ENCODE results near the gene NUCB2. TPM values are rescaled to one million over a fixed set of nuclear protein-coding genes. Genes with fewer than 3 reads are reported as not detected.

NUCB2 gene
- total RNA-seq, 1 experiment from 2014 or later, result 66.6 TPM

- Mint-ChIP-seq H3K4me1 (ENCODE audit: low read depth, unreplicated experiment) (peaks cover 13% of the 10 kb centered on the region), H3K4me3 (ENCODE audit: unreplicated experiment) (no peak overlapping the region), H3K36me3 (ENCODE audit: insufficient read depth, unreplicated experiment) (no peaks in the 10 kb centered on the region), H3K27ac (ENCODE audit: unreplicated experiment) (no peak overlapping the region), H3K9me3 (ENCODE audit: unreplicated experiment) (no peaks in the 10 kb centered on the region), H3K27me3 (ENCODE audit: insufficient read depth, unreplicated experiment) (no peaks in the 10 kb centered on the region)
- no TSS peak for BruUV-seq (replicated peaks)
- H3K36me3 ChIP-seq (ENCODE audit: control insufficient read depth, insufficient read depth, low read length), result no peaks in the 10 kb centered on the region
- DNase-seq, result no peak
- intact Hi-C loops (cut with micrococcal nuclease; ENCODE audit: unreplicated experiment), result no loop called here
- ChIA-PET CTCF (interaction anchor here (0.6 kb wide), 1 partner anchor 311 kb away, joined by 6 read pairs; no protein-coding TSS in a partner anchor), POLR2A (no interaction called here)
- no peaks in the 10 kb centered on the region for H3K27me3 ChIP-seq (replicated peaks; ENCODE audit: control insufficient read depth, insufficient read depth, low read length)
- H3K4me3 ChIP-seq (ENCODE audit: low read depth, low read length), result no peak overlapping the region
- TF ChIP-seq CTCF (IDR thresholded peaks at IDR 0.05; ENCODE audit: insufficient read depth in 1 of 2, low read depth in 1 of 2, low read length in 1 of 2, severe bottlenecking in 1 of 2, unreplicated experiment in 1 of 2), result no peak
- peaks cover 28% of the 10 kb centered on the region for H3K4me1 ChIP-seq
- H3K9me3 ChIP-seq, result no peaks in the 10 kb centered on the region
Measured at GRCh38 chr11:17257196-17257595, 19.3 kb upstream of the NUCB2 start.

- peaks cover 28% of the 10 kb centered on the region for H3K4me1 ChIP-seq
- BruUV-seq (replicated peaks), result no TSS peak
- Mint-ChIP-seq H3K4me1 (ENCODE audit: low read depth, unreplicated experiment) (peaks cover 13% of the 10 kb centered on the region), H3K27me3 (ENCODE audit: insufficient read depth, unreplicated experiment) (no peaks in the 10 kb centered on the region), H3K9me3 (ENCODE audit: unreplicated experiment) (no peaks in the 10 kb centered on the region), H3K36me3 (ENCODE audit: insufficient read depth, unreplicated experiment) (no peaks in the 10 kb centered on the region), H3K27ac (ENCODE audit: unreplicated experiment) (peak overlapping the region; percentile 60), H3K4me3 (ENCODE audit: unreplicated experiment) (no peak overlapping the region)
- intact Hi-C loops (cut with micrococcal nuclease; ENCODE audit: unreplicated experiment), result no loop called here
- no peak for DNase-seq
- no peaks in the 10 kb centered on the region for H3K9me3 ChIP-seq
- H3K4me3 ChIP-seq (ENCODE audit: low read depth, low read length), result no peak overlapping the region
- CTCF ChIA-PET, result interaction anchor here (0.6 to 1.2 kb wide), 2 partner anchors 17 to 128 kb away, joined by 3 to 4 read pairs; partner anchors contain the start of gene NUCB2
- H3K27me3 ChIP-seq (replicated peaks; ENCODE audit: control insufficient read depth, insufficient read depth, low read length), result no peaks in the 10 kb centered on the region
- no peaks in the 10 kb centered on the region for H3K36me3 ChIP-seq (ENCODE audit: control insufficient read depth, insufficient read depth, low read length)
- TF ChIP-seq CTCF (IDR thresholded peaks at IDR 0.05; ENCODE audit: insufficient read depth in 1 of 2, low read depth in 1 of 2, low read length in 1 of 2, severe bottlenecking in 1 of 2, unreplicated experiment in 1 of 2), result no peak
- POLR2A ChIA-PET, result interaction anchor here (0.9 kb wide), 1 partner anchor 50 kb away, joined by 4 read pairs; no protein-coding TSS in a partner anchor
Measured at GRCh38 chr11:17258670-17259069, 17.9 kb upstream of the NUCB2 start.

GRCh38 chr11:17259519-17259918 lies 17.0 kb upstream of the NUCB2 start:
- no peak for TF ChIP-seq CTCF (IDR thresholded peaks at IDR 0.05; ENCODE audit: insufficient read depth in 1 of 2, low read depth in 1 of 2, low read length in 1 of 2, severe bottlenecking in 1 of 2, unreplicated experiment in 1 of 2)
- H3K36me3 ChIP-seq (ENCODE audit: control insufficient read depth, insufficient read depth, low read length), result no peaks in the 10 kb centered on the region
- ChIA-PET POLR2A (no interaction called here), CTCF (no interaction called here)
- Mint-ChIP-seq H3K27ac (ENCODE audit: unreplicated experiment) (no peak overlapping the region), H3K4me1 (ENCODE audit: low read depth, unreplicated experiment) (peaks cover 13% of the 10 kb centered on the region), H3K36me3 (ENCODE audit: insufficient read depth, unreplicated experiment) (no peaks in the 10 kb centered on the region), H3K4me3 (ENCODE audit: unreplicated experiment) (no peak overlapping the region), H3K27me3 (ENCODE audit: insufficient read depth, unreplicated experiment) (no peaks in the 10 kb centered on the region), H3K9me3 (ENCODE audit: unreplicated experiment) (no peaks in the 10 kb centered on the region)
- no peaks in the 10 kb centered on the region for H3K27me3 ChIP-seq (replicated peaks; ENCODE audit: control insufficient read depth, insufficient read depth, low read length)
- intact Hi-C loops (cut with micrococcal nuclease; ENCODE audit: unreplicated experiment), result no loop called here
- H3K4me1 ChIP-seq, result peaks cover 28% of the 10 kb centered on the region
- no peak overlapping the region for H3K4me3 ChIP-seq (ENCODE audit: low read depth, low read length)
- DNase-seq, result no peak
- BruUV-seq (replicated peaks), result no TSS peak
- no peaks in the 10 kb centered on the region for H3K9me3 ChIP-seq

Data from Caco-2 (cell line).